ENCODE data around the gene RGS11.
"Not testable (repeated sequence)": the region's sequence is repeated elsewhere in the genome, so short reads cannot be mapped to it uniquely, and the experiment has no call there.

The RGS11 gene

GRCh38 chr16:261031-261691 is 14.6 kb downstream of the RGS11 start:
- DNase-seq, result no peak

DNA sequence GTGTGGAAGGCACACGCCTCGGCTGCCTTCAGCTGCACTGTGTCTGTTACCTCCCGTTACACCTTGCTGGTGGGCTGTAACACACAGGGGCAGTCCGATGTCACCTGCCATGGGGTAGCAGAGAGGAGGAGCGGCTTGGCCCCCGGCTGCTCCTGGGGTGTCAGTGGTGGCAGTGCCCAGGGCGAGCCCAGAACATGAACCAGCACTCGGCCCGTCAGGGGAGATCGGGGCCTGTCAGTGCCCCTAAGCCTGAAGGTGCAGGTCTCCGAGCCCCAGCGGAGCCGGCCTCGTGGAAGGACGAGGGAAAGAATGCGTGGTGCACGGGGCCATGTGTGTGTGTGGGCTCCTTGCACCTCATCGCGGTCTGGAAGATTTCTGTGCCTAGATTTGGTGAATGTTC is 15.4 kb downstream of the RGS11 start:
- DNase-seq, result no peak

DNA sequence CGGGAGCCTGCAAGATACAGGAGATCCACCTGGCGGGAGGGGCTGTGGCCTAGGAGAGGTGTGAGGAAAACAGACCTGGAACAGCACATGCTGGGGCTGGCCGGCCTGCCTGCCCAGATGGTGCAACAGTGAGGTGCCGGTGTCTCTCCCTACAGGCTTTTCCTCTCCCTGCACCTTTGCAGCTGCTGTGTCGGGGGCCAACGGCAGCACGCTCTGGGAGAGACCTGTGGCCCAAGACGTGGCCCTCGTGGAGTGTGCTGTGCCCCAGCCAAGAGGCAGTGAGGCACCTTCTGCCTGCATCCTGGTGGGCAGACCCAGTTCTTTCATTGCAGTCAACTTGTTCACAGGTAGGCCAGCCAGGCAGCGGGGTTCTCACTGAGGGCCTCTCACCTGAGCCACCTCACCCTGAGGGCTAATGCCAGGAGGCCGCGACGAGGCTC is 15.9 kb downstream of the RGS11 start:
- DNase-seq, result no peak

GRCh38 chr16:259226-259625 is 16.5 kb downstream of the RGS11 start:
- no peak for DNase-seq

GRCh38 chr16:258091-258490 is 17.7 kb downstream of the RGS11 start:
- DNase-seq, result not testable (repeated sequence)

- no peak for DNase-seq
These were observed 20.6 kb downstream of the RGS11 start for GRCh38 chr16:255183-255582.

DNA sequence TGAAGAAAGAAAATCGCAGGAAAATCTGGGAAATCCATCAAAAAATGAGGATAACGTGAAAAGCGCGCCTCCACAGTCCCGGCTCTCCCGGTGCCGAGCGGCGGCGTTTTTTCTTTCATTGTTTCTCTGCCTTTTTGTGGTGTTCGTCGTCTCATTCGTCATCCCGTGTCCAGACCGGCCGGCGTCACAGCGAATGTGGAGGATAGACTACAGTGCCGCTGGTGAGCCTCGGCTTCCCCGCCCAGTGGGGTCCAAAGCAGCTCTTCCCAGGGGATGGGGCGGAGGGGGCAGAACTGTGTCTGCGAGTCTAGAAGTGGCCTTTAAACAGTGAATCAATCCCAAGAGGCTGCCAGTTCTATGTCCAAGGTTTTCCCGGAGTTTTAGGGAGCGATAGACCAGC is 21.3 kb downstream of the RGS11 start:
- DNase-seq, result no peak

DNA sequence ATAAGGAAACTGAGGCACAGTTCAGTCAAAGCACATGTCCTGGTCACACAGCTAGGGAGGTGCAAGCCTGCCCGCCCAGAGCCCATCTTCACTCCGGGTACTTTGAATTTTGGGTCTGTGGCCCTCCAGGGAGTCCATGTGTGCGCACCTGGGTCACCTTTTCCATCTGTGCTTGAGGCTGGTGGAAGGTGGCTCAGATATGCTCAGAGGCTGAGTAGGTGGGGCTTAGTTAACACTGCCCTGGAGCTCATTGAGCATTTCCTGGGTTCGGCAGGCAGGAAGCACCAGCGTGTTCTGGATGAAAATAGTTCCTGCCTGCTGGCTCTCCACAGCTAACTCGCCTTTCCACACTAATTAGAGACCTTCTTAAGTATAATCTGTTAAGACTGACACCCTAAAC is 21.9 kb downstream of the RGS11 start:
- no peak for DNase-seq

DNA sequence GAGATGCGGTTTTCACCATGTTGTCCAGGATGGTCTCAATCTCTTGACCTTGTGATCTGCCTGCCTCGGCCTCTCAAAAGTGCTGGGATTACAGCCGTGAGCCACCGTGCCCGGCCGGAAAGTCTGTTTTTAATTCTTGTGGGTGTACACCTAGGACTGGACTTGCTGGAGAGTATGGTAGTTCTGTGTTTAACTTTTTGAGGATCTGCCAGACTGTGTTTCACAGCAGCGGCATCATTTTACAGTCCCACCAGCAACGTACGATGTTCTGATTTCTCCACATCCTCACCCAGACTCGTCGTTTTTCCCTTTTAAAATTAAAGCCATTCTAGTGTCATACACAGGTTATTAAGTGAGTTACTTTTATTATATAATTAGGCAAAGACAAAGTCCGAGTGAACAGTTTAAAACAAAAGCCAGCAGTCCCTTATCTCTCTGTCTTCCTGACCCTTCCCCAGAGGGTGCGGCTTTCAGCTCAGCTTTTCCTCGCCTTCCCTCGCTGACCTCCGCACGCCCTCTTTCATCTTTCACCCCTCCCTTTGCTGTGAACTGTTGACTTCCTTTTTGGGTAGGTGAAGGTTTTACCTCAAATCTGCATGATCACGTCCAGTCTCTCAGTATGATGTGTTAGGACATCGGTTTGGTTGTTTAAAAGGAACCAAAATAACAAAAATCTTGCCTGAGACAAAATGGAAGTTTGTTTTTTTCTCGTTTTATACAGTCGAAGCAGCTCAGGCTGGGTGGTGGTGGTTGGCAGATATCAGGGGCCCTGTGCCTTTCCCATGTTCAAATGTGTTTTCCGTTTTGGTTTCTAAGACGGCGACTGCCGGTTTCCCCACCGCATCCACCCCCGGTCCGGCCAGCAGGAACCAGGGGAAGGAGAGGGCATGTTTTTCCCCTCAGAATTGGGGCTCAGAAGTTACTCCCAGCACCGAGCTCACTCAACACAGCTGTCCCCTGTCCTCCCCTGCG is 23.1 kb downstream of the RGS11 start:
- DNase-seq, result no peak

DNA sequence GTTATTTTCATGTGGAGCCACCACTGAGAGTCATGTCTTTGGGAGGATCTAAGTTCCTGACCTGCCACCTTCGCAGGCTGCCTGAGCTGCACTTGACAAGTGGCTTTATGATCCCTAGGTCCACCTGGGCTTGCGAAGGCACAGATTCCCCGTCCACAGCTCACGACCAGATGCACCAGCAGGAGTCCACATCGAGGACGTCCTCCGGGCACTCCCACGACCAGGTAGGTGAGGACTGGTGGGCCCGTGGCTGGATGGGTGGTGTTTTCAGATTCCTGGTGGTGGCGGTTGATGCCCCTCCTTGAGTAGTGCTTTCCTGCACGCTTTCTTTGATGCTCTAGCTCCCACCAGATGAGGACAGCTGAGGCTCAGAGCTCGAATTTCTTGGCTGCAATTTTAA is 26.3 kb downstream of the RGS11 start:
- DNase-seq, result no peak

GRCh38 chr16:247027-247426 is 28.7 kb downstream of the RGS11 start:
- DNase-seq, result no peak

- DNase-seq, result no peak
These were observed 30.6 kb downstream of the RGS11 start for GRCh38 chr16:245105-245504.

- DNase-seq, result no peak
These were observed 32.4 kb downstream of the RGS11 start for GRCh38 chr16:243348-243747.

DNA sequence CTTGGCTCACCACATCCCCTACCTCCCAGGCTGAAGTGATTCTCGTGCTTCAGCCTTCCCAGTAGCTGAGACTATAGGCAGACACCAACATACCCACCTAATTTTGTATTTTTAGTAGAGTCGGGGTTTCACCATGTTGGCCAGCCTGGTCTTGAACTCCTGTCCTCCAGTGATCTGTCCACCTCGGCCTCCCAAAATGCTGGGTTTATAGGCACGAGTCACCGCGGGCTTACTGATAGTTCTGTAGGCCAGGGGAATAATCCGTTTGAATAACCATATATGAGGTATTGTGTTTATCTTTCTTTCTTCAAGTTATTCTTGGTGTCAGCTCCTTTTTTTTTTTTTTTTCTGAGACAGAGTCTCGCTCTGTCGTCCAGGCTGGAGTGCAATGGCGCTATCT is 33.5 kb downstream of the RGS11 start:
- no peak for DNase-seq

DNA sequence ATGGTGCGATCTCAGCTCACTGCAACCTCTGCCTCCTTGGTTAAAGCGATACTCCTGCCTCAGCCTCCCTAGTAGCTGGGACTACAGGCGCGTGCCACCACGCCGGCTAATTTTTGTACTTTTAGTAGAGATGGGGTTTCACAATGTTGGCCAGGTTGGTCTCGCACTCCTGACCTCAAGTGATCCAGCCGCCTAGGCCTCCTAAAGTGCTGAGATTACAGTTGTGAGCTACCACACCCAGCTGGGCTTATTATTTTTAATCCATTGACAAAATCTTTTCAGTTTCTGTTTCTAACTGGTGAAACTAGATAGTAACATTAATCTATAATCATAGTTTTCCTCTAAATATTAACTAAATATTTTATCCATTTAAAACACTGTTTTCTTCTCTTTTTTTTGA is 35.2 kb downstream of the RGS11 start:
- DNase-seq, result no peak

DNA sequence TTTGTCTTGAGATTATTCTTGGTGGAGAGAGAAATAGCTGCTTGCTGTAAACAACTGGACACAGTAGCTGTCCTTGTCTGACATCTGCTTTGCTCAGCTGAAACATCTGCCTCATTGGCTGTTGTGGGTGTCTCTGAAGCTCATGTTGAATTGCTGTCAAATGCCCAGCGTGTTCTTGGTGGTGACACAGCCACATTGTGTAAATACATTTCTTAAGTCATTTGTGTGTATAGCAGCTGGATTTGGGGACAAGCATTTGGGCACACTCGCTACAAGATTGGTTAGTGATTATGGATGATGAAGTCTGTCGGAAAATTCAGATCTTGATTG is 35.8 kb downstream of the RGS11 start:
- DNase-seq, result no peak

- peak; percentile 83 for DNase-seq
These were observed 41.1 kb downstream of the RGS11 start, which contains the start of gene FAM234A for GRCh38 chr16:234468-235305. FAM234A (plus strand) TSS chr16:234821; CDS start chr16:254414, 19,593 bp downstream.

GRCh38 chr16:230949-231348 is 44.8 kb downstream of the RGS11 start:
- DNase-seq, result no peak

GRCh38 chr16:230351-230750 is 45.4 kb downstream of the RGS11 start:
- not testable (repeated sequence) for DNase-seq

GRCh38 chr16:229731-230281 is 45.9 kb downstream of the RGS11 start:
- DNase-seq, result no peak

GRCh38 chr16:228852-229730 is 46.7 kb downstream of the RGS11 start, which contains the start of gene LUC7L:
LUC7L (minus strand) TSS chr16:229449; CDS start chr16:229339, 110 bp downstream.
- peak; percentile 73 for DNase-seq

Data from NCI-H2107 (cell line).